HepG2 (cell line): Measurements from ENCODE around the gene SPRN. TPM values are rescaled to one million over a fixed set of nuclear protein-coding genes. Genes with fewer than 3 reads are reported as not detected.

ENCODE experiments used
- ARNT ChIP-seq: fragments of 450-650 bp; IDR thresholded peaks from 2 replicates; pipeline ENCODE4 v1.6.1; 2017
- BORCS8-MEF2B ChIP-seq: sonication (generic); formaldehyde crosslinking; IDR thresholded peaks from 2 replicates; pipeline ENCODE4 v1.8.0; 2022; ENCODE audit warnings: mild to moderate bottlenecking, missing genetic modification reagents
- DNMT1 ChIP-seq: sonication (generic); formaldehyde crosslinking; IDR thresholded peaks from 2 replicates; pipeline ENCODE4 v1.5.1; 2020; ENCODE audit warnings: mild to moderate bottlenecking, missing genetic modification reagents
- ELK4 ChIP-seq: sonication (generic); formaldehyde crosslinking; IDR thresholded peaks from 2 replicates; pipeline ENCODE4 v1.9.0; 2021; ENCODE audit warnings: missing genetic modification reagents, borderline replicate concordance
- FOXJ3 ChIP-seq: sonication (generic); formaldehyde crosslinking; IDR thresholded peaks from 2 replicates; pipeline ENCODE4 v1.4.0; 2020; ENCODE audit warnings: missing genetic modification reagents, mild to moderate bottlenecking, borderline replicate concordance
- RBAK ChIP-seq: sonication (generic); formaldehyde crosslinking; IDR thresholded peaks from 2 replicates; pipeline ENCODE4 v1.5.1; 2020; ENCODE audit warnings: mild to moderate bottlenecking, missing genetic modification reagents
- ZBTB14 ChIP-seq: sonication (generic); formaldehyde crosslinking; IDR thresholded peaks from 2 replicates; pipeline ENCODE4 v1.4.0; 2020; ENCODE audit warnings: missing genetic modification reagents
- ZBTB49 ChIP-seq: sonication (generic); formaldehyde crosslinking; IDR thresholded peaks from 2 replicates; pipeline ENCODE4 v1.4.0; 2020; ENCODE audit warnings: missing genetic modification reagents, borderline replicate concordance
- ZFP41 ChIP-seq: sonication (generic); formaldehyde crosslinking; IDR thresholded peaks from 2 replicates; pipeline ENCODE4 v1.4.0; 2020; ENCODE audit warnings: mild to moderate bottlenecking, missing genetic modification reagents, borderline replicate concordance
- ZNF138 ChIP-seq: sonication (generic); formaldehyde crosslinking; IDR thresholded peaks from 2 replicates; pipeline ENCODE4 v1.5.0; 2020; ENCODE audit warnings: mild to moderate bottlenecking, low read depth, missing genetic modification reagents
- ZNF224 ChIP-seq: sonication (generic); formaldehyde crosslinking; IDR thresholded peaks from 2 replicates; pipeline ENCODE4 v1.5.0; 2020; ENCODE audit warnings: mild to moderate bottlenecking, missing genetic modification reagents
- ZNF746 ChIP-seq: sonication (generic); formaldehyde crosslinking; IDR thresholded peaks from 2 replicates; pipeline ENCODE4 v1.8.0; 2022; ENCODE audit warnings: mild to moderate bottlenecking, missing genetic modification reagents
- ZNF761 ChIP-seq: sonication (generic); formaldehyde crosslinking; conservative IDR thresholded peaks from 2 replicates; pipeline ENCODE4 v1.4.0; 2020; ENCODE audit warnings: mild to moderate bottlenecking, missing genetic modification reagents
- ZNF776 ChIP-seq: sonication (generic); formaldehyde crosslinking; IDR thresholded peaks from 2 replicates; pipeline ENCODE4 v1.4.0; 2020; ENCODE audit warnings: mild to moderate bottlenecking, missing genetic modification reagents
- polyA plus RNA-seq, 8 experiments: library from polyadenylated mRNA; depleted of rRNA in 3 of 8; stranded (reverse) in 7 of 8; unstranded in 1 of 8; fragments of >200 nt; fragmentation: Illumina TruSeq in 4 of 8; extraction: Trizol in 4 of 8; gene quantifications; 2 replicates each; pipeline versions ENCODE4 v1.2.1 to v1.2.3, GENCODE V29; 2011 to 2016; ENCODE audit warnings: low read depth in 4 of 8, missing spikeins in 1 of 8, mixed read lengths in 1 of 8; ENCODE audit not compliant: insufficient read depth in 1 of 8
- total RNA-seq, 5 experiments: library from RNA; depleted of rRNA; stranded (reverse); fragments of >200 nt; fragmentation: Illumina TruSeq; extraction: Trizol; gene quantifications; 2 replicates each; pipeline ENCODE4 v1.2.3, GENCODE V29; 2016; ENCODE audit warnings: low read depth in 1 of 5
- TF ChIP-seq, protein P1 (sequence below): sonication (generic); formaldehyde crosslinking; IDR thresholded peaks from 2 replicates; pipeline ENCODE4 v1.8.1; 2022; ENCODE audit warnings: low read depth, mild to moderate bottlenecking, missing genetic modification reagents
- TF ChIP-seq, protein P2 (sequence below): sonication (generic); formaldehyde crosslinking; IDR thresholded peaks from 2 replicates; pipeline ENCODE4 v1.8.0; 2022; ENCODE audit warnings: mild to moderate bottlenecking, missing genetic modification reagents, moderate library complexity
- TF ChIP-seq, protein P3 (sequence below): sonication (generic); formaldehyde crosslinking; IDR thresholded peaks from 2 replicates; pipeline ENCODE4 v1.8.1; 2023; ENCODE audit warnings: mild to moderate bottlenecking, missing genetic modification reagents

Gene SPRN
- total and polyA plus RNA-seq, 2 of the 13 experiments (the other 11 are each of a cell fraction or from before 2014, with no cell fraction given), result not detected

DNA sequence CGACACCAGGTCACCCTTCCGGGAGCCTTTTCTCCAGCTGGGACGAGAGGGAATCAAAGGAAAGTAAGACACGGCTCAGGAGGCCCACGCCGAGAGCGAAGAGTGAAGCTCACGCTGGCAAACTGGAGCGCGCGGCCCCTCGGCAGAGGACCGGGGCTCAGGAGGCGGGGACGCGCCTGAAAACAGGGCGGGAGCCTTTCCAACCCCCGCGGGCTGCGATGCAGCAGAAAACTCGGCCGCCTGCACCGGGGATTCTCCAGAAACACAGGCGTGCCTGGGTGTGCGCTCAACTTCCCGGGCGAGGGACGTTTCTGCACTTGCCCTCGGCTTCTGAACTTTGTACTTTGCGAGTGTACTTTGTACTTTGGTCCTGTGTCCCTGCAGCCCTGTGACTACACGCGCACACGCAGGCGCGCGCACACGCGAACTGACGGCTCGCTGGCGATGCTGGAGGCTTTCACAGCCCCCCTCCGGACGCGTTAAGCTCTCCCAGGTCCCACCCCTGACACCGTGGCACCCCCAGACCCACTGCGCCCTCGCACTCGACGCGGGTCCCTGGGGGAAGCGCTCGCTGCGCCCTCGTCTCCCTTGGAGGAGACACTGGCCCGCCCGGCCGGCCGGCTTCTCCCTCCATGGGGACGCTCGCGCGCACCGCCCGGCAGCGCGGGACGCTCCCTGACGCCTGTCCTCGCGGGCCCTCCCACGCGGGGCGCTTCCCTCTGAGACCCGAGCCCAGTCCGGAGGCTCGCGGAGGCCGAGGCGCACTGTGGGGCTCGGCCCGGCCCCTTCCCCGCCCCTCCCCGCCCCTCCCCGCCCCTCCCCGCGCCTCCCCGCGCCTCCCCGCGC is 46.0 kb downstream of the SPRN start (continued):
- no peak for TF ChIP-seq ZBTB49 (CRISPR knock-in tag)
- TF ChIP-seq ELK4, result no peak
- no peak for TF ChIP-seq ARNT
- TF ChIP-seq ZNF746, result peak; percentile 62; the same call in 1 of the 2 replicates
- TF ChIP-seq ZFP41 (CRISPR knock-in tag), result no peak
- 0 out of 2 replicates have a peak, but pooled peaks have one; percentile 24 for TF ChIP-seq DNMT1 (CRISPR knock-in tag)
- TF ChIP-seq, protein P1, sequence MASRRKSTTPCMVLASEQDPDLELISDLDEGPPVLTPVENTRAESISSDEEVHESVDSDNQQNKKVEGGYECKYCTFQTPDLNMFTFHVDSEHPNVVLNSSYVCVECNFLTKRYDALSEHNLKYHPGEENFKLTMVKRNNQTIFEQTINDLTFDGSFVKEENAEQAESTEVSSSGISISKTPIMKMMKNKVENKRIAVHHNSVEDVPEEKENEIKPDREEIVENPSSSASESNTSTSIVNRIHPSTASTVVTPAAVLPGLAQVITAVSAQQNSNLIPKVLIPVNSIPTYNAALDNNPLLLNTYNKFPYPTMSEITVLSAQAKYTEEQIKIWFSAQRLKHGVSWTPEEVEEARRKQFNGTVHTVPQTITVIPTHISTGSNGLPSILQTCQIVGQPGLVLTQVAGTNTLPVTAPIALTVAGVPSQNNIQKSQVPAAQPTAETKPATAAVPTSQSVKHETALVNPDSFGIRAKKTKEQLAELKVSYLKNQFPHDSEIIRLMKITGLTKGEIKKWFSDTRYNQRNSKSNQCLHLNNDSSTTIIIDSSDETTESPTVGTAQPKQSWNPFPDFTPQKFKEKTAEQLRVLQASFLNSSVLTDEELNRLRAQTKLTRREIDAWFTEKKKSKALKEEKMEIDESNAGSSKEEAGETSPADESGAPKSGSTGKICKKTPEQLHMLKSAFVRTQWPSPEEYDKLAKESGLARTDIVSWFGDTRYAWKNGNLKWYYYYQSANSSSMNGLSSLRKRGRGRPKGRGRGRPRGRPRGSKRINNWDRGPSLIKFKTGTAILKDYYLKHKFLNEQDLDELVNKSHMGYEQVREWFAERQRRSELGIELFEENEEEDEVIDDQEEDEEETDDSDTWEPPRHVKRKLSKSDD (CRISPR knock-in tag), result peak; percentile 89
- TF ChIP-seq BORCS8-MEF2B (CRISPR knock-in tag), result 0 out of 2 replicates have a peak, but pooled peaks have one; percentile 46
- peak; percentile 67; the same call in 1 of the 2 replicates for TF ChIP-seq ZNF224 (CRISPR knock-in tag)
- TF ChIP-seq, protein P2, sequence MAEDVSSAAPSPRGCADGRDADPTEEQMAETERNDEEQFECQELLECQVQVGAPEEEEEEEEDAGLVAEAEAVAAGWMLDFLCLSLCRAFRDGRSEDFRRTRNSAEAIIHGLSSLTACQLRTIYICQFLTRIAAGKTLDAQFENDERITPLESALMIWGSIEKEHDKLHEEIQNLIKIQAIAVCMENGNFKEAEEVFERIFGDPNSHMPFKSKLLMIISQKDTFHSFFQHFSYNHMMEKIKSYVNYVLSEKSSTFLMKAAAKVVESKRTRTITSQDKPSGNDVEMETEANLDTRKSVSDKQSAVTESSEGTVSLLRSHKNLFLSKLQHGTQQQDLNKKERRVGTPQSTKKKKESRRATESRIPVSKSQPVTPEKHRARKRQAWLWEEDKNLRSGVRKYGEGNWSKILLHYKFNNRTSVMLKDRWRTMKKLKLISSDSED (CRISPR knock-in tag), result no peak
- TF ChIP-seq, protein P3, sequence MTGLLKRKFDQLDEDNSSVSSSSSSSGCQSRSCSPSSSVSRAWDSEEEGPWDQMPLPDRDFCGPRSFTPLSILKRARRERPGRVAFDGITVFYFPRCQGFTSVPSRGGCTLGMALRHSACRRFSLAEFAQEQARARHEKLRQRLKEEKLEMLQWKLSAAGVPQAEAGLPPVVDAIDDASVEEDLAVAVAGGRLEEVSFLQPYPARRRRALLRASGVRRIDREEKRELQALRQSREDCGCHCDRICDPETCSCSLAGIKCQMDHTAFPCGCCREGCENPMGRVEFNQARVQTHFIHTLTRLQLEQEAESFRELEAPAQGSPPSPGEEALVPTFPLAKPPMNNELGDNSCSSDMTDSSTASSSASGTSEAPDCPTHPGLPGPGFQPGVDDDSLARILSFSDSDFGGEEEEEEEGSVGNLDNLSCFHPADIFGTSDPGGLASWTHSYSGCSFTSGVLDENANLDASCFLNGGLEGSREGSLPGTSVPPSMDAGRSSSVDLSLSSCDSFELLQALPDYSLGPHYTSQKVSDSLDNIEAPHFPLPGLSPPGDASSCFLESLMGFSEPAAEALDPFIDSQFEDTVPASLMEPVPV (CRISPR knock-in tag), result peak; percentile 80; the same call in 1 of the 2 replicates
- TF ChIP-seq ZBTB14, result peak; percentile 94
- TF ChIP-seq ZNF761 (CRISPR knock-in tag), result no peak
- 0 out of 2 replicates have a peak, but pooled peaks have one; percentile 27 for TF ChIP-seq FOXJ3 (CRISPR knock-in tag)
- 0 out of 2 replicates have a peak, but pooled peaks have one; percentile 26 for TF ChIP-seq ZNF776
- no peak for TF ChIP-seq RBAK (CRISPR knock-in tag)
- no peak for TF ChIP-seq ZNF138 (CRISPR knock-in tag)
